ENCODE results near the gene ERICH2. TPM values are rescaled to one million over a fixed set of nuclear protein-coding genes. Genes with fewer than 3 reads are reported as not detected.

The ERICH2 gene
- total RNA-seq, 3 donors from 2014 or later: 0.92 TPM; not detected in 2

DNA sequence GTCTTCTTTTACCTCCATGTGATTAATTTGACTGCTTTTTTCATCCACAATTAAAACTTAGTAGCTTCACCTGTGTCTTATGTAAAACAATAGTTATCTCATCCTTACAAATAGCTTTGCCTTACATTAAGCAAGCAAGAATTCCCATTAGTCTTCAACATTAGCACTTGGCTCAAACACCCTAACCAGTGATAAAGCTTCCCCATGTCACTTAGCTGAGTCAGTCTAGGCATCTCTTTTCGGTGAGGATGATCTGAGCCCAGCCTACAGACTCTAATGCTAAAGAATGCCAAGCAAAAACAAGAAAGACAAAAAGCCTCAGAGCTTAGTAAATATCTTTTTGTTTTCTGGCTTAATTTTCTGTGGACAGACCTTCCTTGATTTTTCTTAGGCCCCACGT is 72.6 kb downstream of the ERICH2 start:
- Histone ChIP-seq H3K9me3 (no peaks in the 10 kb centered on the region), H3K36me3 (ENCODE audit: low read depth) (no peaks in the 10 kb centered on the region), H3K4me1 (ENCODE audit: low read depth) (no peaks in the 10 kb centered on the region), H3K4me3 (no peak overlapping the region)
- DNase-seq: no peak
- no peak for ATAC-seq
- TF ChIP-seq, protein P1, sequence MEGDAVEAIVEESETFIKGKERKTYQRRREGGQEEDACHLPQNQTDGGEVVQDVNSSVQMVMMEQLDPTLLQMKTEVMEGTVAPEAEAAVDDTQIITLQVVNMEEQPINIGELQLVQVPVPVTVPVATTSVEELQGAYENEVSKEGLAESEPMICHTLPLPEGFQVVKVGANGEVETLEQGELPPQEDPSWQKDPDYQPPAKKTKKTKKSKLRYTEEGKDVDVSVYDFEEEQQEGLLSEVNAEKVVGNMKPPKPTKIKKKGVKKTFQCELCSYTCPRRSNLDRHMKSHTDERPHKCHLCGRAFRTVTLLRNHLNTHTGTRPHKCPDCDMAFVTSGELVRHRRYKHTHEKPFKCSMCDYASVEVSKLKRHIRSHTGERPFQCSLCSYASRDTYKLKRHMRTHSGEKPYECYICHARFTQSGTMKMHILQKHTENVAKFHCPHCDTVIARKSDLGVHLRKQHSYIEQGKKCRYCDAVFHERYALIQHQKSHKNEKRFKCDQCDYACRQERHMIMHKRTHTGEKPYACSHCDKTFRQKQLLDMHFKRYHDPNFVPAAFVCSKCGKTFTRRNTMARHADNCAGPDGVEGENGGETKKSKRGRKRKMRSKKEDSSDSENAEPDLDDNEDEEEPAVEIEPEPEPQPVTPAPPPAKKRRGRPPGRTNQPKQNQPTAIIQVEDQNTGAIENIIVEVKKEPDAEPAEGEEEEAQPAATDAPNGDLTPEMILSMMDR (IDR thresholded peaks at IDR 0.05): no peak
- intact Hi-C loops (cut with DNase I, micrococcal nuclease): no loop called here

DNA sequence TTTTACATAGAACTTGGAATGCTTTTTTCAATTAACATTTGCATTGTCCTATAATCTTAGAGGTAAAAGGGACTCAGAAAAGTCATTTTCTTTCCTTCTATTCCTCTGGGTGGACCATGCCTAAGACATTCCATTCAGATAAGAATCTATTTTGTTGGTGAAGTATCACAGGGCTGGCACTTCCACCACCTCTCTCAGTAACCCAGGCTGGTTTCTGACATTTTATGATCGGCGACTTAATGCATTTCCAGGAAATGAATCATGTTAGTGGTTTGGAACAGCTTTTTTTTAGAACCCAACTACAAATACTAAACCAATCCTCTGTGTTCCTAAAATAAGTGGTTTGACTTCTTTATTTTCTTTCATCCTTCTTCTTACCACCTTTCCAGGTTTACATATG is 73.5 kb downstream of the ERICH2 start:
- TF ChIP-seq, protein P1 (IDR thresholded peaks at IDR 0.05): no peak
- Histone ChIP-seq H3K9me3 (no peaks in the 10 kb centered on the region), H3K4me3 (no peak overlapping the region), H3K4me1 (ENCODE audit: low read depth) (no peaks in the 10 kb centered on the region), H3K36me3 (ENCODE audit: low read depth) (no peaks in the 10 kb centered on the region)
- intact Hi-C loops (cut with DNase I, micrococcal nuclease): no loop called here
- no peak for ATAC-seq
- DNase-seq: no peak

GRCh38 chr2:170845343-170845742 is 75.2 kb downstream of the ERICH2 start:
- H3K36me3 ChIP-seq (ENCODE audit: low read depth): no peaks in the 10 kb centered on the region
- TF ChIP-seq, protein P1 (IDR thresholded peaks at IDR 0.05): no peak
- ATAC-seq (no peak), DNase-seq (no peak)
- intact Hi-C loops (cut with DNase I, micrococcal nuclease): no loop called here
- no peaks in the 10 kb centered on the region for H3K9me3 ChIP-seq
- H3K4me3 ChIP-seq: no peak overlapping the region
- no peaks in the 10 kb centered on the region for H3K4me1 ChIP-seq (ENCODE audit: low read depth)

GRCh38 chr2:170846314-170846713 is 76.1 kb downstream of the ERICH2 start:
- H3K4me1 ChIP-seq (ENCODE audit: low read depth): no peaks in the 10 kb centered on the region
- H3K9me3 ChIP-seq: no peaks in the 10 kb centered on the region
- intact Hi-C loops (cut with DNase I, micrococcal nuclease): no loop called here
- no peaks in the 10 kb centered on the region for H3K36me3 ChIP-seq (ENCODE audit: low read depth)
- TF ChIP-seq, protein P1 (IDR thresholded peaks at IDR 0.05): no peak
- DNase-seq (no peak), ATAC-seq (no peak)
- no peak overlapping the region for H3K4me3 ChIP-seq

- DNase-seq: no peak
- Histone ChIP-seq H3K4me3 (no peak overlapping the region), H3K36me3 (ENCODE audit: low read depth) (no peaks in the 10 kb centered on the region), H3K4me1 (ENCODE audit: low read depth) (no peaks in the 10 kb centered on the region), H3K9me3 (no peaks in the 10 kb centered on the region)
- intact Hi-C loops (cut with DNase I, micrococcal nuclease): no loop called here
- TF ChIP-seq, protein P1 (IDR thresholded peaks at IDR 0.05): no peak
- no peak for ATAC-seq
Measured at GRCh38 chr2:170847716-170848115, 77.5 kb downstream of the ERICH2 start.

Other genes starting within 250 kb of the ERICH2 start
- gene SP5, start 55.0 kb upstream of the ERICH2 start, total RNA-seq: 1 to 10 TPM; 2.1 to 4.8 (median 2.3) TPM
- under 1 TPM in 1 of 3 donors, not detected in 2; 0.58 TPM for gene GAD1, start 46.5 kb downstream of the ERICH2 start, total RNA-seq
- 10 to 100 TPM; 70.3 to 73.4 (median 71.2) TPM for gene GORASP2, start 158.9 kb downstream of the ERICH2 start, total RNA-seq

Measured in mucosa of descending colon (tissue), 3 donors.